Thyroid gland (tissue), 4 donors: ENCODE results near the gene ASIC3.

Experiments used
- CTCF ChIP-seq, 6 experiments: fragments of 200-600 bp in 3 of 6; fragments of 450-650 bp in 3 of 6; sonication (generic) in 3 of 6; IDR thresholded peaks; one replicate each; pipeline ENCODE4 v1.5.1; 2016 to 2019; ENCODE audit warnings: antibody characterized with exemption in 6 of 6, mild to moderate bottlenecking in 2 of 6, inconsistent platforms in 1 of 6, moderate library complexity in 1 of 6
- POLR2A ChIP-seq, 2 donors: fragments of 450-650 bp; IDR thresholded peaks; one replicate each; pipeline ENCODE4 v1.6.1; 2017; ENCODE audit warnings: antibody characterized with exemption in 2 of 2, mild to moderate bottlenecking in 2 of 2, moderate library complexity in 1 of 2

- TF ChIP-seq CTCF (IDR thresholded peaks at IDR 0.05) (no peak), POLR2A (IDR thresholded peaks at IDR 0.05) (no peak)
Observed at GRCh38 chr7:151051108-151051507, 2.8 kb downstream of the ASIC3 start.
